ENCODE measurements around the gene DDRGK1. TPM values are rescaled to one million over a fixed set of nuclear protein-coding genes. Genes with fewer than 3 reads are reported as not detected.

The DDRGK1 gene
- 85.3 and 85.5 TPM in 2 replicates for total RNA-seq (2014; rRNA removed; shearing (Covaris generic))
- 79.9 and 99.1 TPM in 2 replicates for polyA plus RNA-seq (2015; cell fraction: cytosol; rRNA removed)
- polyA plus RNA-seq (2015; cell fraction: nucleus; rRNA removed) = 33.1 and 37.8 TPM in 2 replicates

GRCh38 chr20:3204124-3204794 is at the start of gene DDRGK1:
Gene DDRGK1 (minus strand): TSS chr20:3204682. CDS start chr20:3204627, 55 bp downstream.
- DNase-seq (ENCODE audit: low read depth, low spot score) = peak; percentile 88
- in situ Hi-C loops (cut with HindIII; ENCODE audit: low pct_unique_long_range_greater_than_20kb, low sequenced_read_pairs) = no loop called here

GRCh38 chr20:3251806-3252205 is 47.3 kb upstream of the DDRGK1 start:
- DNase-seq (ENCODE audit: low read depth, low spot score) = no peak
- in situ Hi-C loops (cut with HindIII; ENCODE audit: low pct_unique_long_range_greater_than_20kb, low sequenced_read_pairs) = no loop called here

- in situ Hi-C loops (cut with HindIII; ENCODE audit: low pct_unique_long_range_greater_than_20kb, low sequenced_read_pairs) = no loop called here
- peak; percentile 68 for DNase-seq (ENCODE audit: low read depth, low spot score)
These were observed 45.6 kb upstream of the DDRGK1 start for GRCh38 chr20:3250091-3250504.

- DNase-seq (ENCODE audit: low read depth, low spot score) = no peak
- in situ Hi-C loops (cut with HindIII; ENCODE audit: low pct_unique_long_range_greater_than_20kb, low sequenced_read_pairs) = no loop called here
These were observed 44.5 kb upstream of the DDRGK1 start for GRCh38 chr20:3248993-3249347.

GRCh38 chr20:3248167-3248992 is 43.9 kb upstream of the DDRGK1 start:
- in situ Hi-C loops (cut with HindIII; ENCODE audit: low pct_unique_long_range_greater_than_20kb, low sequenced_read_pairs) = no loop called here
- no peak for DNase-seq (ENCODE audit: low read depth, low spot score)

- no peak for DNase-seq (ENCODE audit: low read depth, low spot score)
- in situ Hi-C loops (cut with HindIII; ENCODE audit: low pct_unique_long_range_greater_than_20kb, low sequenced_read_pairs) = no loop called here
These were observed 43.2 kb upstream of the DDRGK1 start for GRCh38 chr20:3247638-3248037.

- in situ Hi-C loops (cut with HindIII; ENCODE audit: low pct_unique_long_range_greater_than_20kb, low sequenced_read_pairs) = no loop called here
- no peak for DNase-seq (ENCODE audit: low read depth, low spot score)
These were observed 42.2 kb upstream of the DDRGK1 start for GRCh38 chr20:3246682-3247081.

- in situ Hi-C loops (cut with HindIII; ENCODE audit: low pct_unique_long_range_greater_than_20kb, low sequenced_read_pairs) = no loop called here
- no peak for DNase-seq (ENCODE audit: low read depth, low spot score)
These were observed 41.2 kb upstream of the DDRGK1 start for GRCh38 chr20:3245711-3246110.

GRCh38 chr20:3245156-3245555 is 40.7 kb upstream of the DDRGK1 start:
- DNase-seq (ENCODE audit: low read depth, low spot score) = no peak
- in situ Hi-C loops (cut with HindIII; ENCODE audit: low pct_unique_long_range_greater_than_20kb, low sequenced_read_pairs) = no loop called here

- no peak for DNase-seq (ENCODE audit: low read depth, low spot score)
- in situ Hi-C loops (cut with HindIII; ENCODE audit: low pct_unique_long_range_greater_than_20kb, low sequenced_read_pairs) = no loop called here
These were observed 40.1 kb upstream of the DDRGK1 start for GRCh38 chr20:3244613-3245012.

GRCh38 chr20:3243718-3244358 is 39.4 kb upstream of the DDRGK1 start:
- DNase-seq (ENCODE audit: low read depth, low spot score) = no peak
- in situ Hi-C loops (cut with HindIII; ENCODE audit: low pct_unique_long_range_greater_than_20kb, low sequenced_read_pairs) = no loop called here

- in situ Hi-C loops (cut with HindIII; ENCODE audit: low pct_unique_long_range_greater_than_20kb, low sequenced_read_pairs) = no loop called here
These were observed 37.8 kb upstream of the DDRGK1 start for GRCh38 chr20:3242172-3242692.

GRCh38 chr20:3240776-3241363 is 36.4 kb upstream of the DDRGK1 start:
- in situ Hi-C loops (cut with HindIII; ENCODE audit: low pct_unique_long_range_greater_than_20kb, low sequenced_read_pairs) = no loop called here
- no peak for DNase-seq (ENCODE audit: low read depth, low spot score)

More at GRCh38 chr20:3242172-3242692, 37.8 kb upstream of the DDRGK1 start:
- DNase-seq (ENCODE audit: low read depth, low spot score) = no peak

- in situ Hi-C loops (cut with HindIII; ENCODE audit: low pct_unique_long_range_greater_than_20kb, low sequenced_read_pairs) = no loop called here
- no peak for DNase-seq (ENCODE audit: low read depth, low spot score)
These were observed 35.6 kb upstream of the DDRGK1 start for GRCh38 chr20:3239867-3240775.

GRCh38 chr20:3239026-3239866 is 34.8 kb upstream of the DDRGK1 start, which contains the start of gene SLC4A11:
Gene SLC4A11 (minus strand): TSS chr20:3239190. CDS start chr20:3239137, 53 bp downstream.
- DNase-seq (ENCODE audit: low read depth, low spot score) = peak; percentile 72
- in situ Hi-C loops (cut with HindIII; ENCODE audit: low pct_unique_long_range_greater_than_20kb, low sequenced_read_pairs) = no loop called here

GRCh38 chr20:3238616-3239025 is 34.1 kb upstream of the DDRGK1 start:
- no peak for DNase-seq (ENCODE audit: low read depth, low spot score)
- in situ Hi-C loops (cut with HindIII; ENCODE audit: low pct_unique_long_range_greater_than_20kb, low sequenced_read_pairs) = no loop called here

All from SK-MEL-5 (cell line).